Measurements from ENCODE around the gene ZNF487. TPM values are rescaled to one million over a fixed set of nuclear protein-coding genes. Genes with fewer than 3 reads are reported as not detected.
A peak's percentile ranks its signal among the peaks of the same experiment; 100 is the strongest.

The ZNF487 gene
- total and polyA plus RNA-seq, 4 donors = 8.4 to 25.4 (median 9.1) TPM

GRCh38 chr10:43419997-43420368, 16.9 kb upstream of the ZNF487 start:
- Histone ChIP-seq H3K36me3 (ENCODE audit: control insufficient read depth in 4 of 4, insufficient read depth in 4 of 4, low read length in 4 of 4) (no peaks in the 10 kb centered on the region), H3K4me1 (ENCODE audit: control insufficient read depth in 5 of 5, insufficient read depth in 5 of 5, low read length in 5 of 5) (peaks cover 0 to 11% (median 4%) of the 10 kb centered on the region in 5 donors), H3K9me3 (ENCODE audit: control insufficient read depth in 4 of 4, insufficient read depth in 3 of 4, low read length in 3 of 4) (no peaks in the 10 kb centered on the region), H3K27me3 (ENCODE audit: control insufficient read depth in 3 of 3, insufficient read depth in 3 of 3, low read length in 2 of 3) (no peaks in the 10 kb centered on the region), H3K4me3 (no peak overlapping the region), H3K27ac (ENCODE audit: low read depth in 1 of 2, low read length in 1 of 2) (peak overlapping the region; percentile 94), H3K9ac (ENCODE audit: insufficient read depth in 1 of 2, low read length in 2 of 2) (peak overlapping the region; percentile 76 to 81)
- no peak for DNase-seq
- ATAC-seq (ENCODE audit: insufficient read depth, low FRiP score) = no peak
- 54 to 55% methylated on average over 18 of the region's 18 CpGs for WGBS, 2 donors
- TF ChIP-seq, protein P1, sequence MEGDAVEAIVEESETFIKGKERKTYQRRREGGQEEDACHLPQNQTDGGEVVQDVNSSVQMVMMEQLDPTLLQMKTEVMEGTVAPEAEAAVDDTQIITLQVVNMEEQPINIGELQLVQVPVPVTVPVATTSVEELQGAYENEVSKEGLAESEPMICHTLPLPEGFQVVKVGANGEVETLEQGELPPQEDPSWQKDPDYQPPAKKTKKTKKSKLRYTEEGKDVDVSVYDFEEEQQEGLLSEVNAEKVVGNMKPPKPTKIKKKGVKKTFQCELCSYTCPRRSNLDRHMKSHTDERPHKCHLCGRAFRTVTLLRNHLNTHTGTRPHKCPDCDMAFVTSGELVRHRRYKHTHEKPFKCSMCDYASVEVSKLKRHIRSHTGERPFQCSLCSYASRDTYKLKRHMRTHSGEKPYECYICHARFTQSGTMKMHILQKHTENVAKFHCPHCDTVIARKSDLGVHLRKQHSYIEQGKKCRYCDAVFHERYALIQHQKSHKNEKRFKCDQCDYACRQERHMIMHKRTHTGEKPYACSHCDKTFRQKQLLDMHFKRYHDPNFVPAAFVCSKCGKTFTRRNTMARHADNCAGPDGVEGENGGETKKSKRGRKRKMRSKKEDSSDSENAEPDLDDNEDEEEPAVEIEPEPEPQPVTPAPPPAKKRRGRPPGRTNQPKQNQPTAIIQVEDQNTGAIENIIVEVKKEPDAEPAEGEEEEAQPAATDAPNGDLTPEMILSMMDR (IDR thresholded peaks at IDR 0.05; ENCODE audit: control extremely low read depth, extremely low read depth) = no peak

DNA sequence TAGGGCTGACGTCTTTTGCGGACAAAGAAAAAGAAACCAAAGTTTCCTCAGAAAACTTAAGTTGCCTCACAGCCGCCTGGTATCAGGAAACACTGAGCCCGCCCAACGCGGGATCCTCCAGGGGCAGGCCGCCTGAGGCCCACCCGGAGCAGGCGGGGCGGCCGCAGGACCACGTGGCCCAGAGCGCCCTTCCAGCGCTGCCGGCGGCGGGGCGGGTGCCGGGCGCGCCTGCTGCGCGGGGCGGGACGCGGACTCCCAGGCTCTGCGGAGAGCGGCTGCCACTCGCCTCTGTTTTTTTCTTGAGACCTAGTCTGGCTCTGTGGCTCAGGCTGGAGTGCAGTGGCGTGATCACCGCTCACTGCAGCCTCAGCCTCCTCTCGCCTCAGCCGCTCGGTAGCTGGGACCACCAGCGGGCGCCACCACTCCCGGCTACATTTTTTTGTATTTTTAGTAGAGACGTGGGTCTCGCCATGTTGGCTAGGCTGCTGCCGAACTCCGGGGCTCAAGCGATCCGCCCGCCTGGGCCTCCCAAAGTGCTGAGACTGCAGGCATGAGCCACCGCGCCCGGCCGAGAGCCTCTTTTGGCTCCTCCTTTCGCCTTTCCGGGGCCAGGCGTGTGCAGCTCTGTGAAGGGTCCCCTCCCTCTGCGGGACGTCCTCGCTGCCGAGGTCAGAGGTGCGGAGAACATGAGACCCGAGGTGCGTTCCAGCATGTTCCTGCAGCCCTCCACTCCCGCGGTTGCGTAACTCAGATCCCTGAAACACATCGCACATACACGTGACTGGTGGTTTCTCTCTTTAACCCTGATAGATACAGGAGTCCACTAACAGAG, 16.3 kb upstream of the ZNF487 start:
- Histone ChIP-seq H3K36me3 (ENCODE audit: control insufficient read depth in 4 of 4, insufficient read depth in 4 of 4, low read length in 4 of 4) (no peaks in the 10 kb centered on the region), H3K4me1 (ENCODE audit: control insufficient read depth in 5 of 5, insufficient read depth in 5 of 5, low read length in 5 of 5) (peaks cover 0 to 11% (median 4%) of the 10 kb centered on the region in 5 donors), H3K9ac (ENCODE audit: insufficient read depth in 1 of 2, low read length in 2 of 2) (peak overlapping the region; percentile 76 to 81), H3K4me3 (peak overlapping the region; percentile 28), H3K27me3 (ENCODE audit: control insufficient read depth in 3 of 3, insufficient read depth in 3 of 3, low read length in 2 of 3) (no peaks in the 10 kb centered on the region), H3K27ac (ENCODE audit: low read depth in 1 of 2, low read length in 1 of 2) (peak overlapping the region; percentile 94), H3K9me3 (ENCODE audit: control insufficient read depth in 4 of 4, insufficient read depth in 3 of 4, low read length in 3 of 4) (no peaks in the 10 kb centered on the region)
- ATAC-seq (ENCODE audit: insufficient read depth, low FRiP score) (peak; percentile 96), DNase-seq (peak; percentile 94 to 96 (median 94))
- 0 to 1% methylated on average over 53 to 63 of the region's 63 CpGs for WGBS, 2 donors
- TF ChIP-seq, protein P1 (IDR thresholded peaks at IDR 0.05; ENCODE audit: control extremely low read depth, extremely low read depth) = no peak

GRCh38 chr10:43421201-43421507, 15.8 kb upstream of the ZNF487 start:
- no peak for DNase-seq
- Histone ChIP-seq H3K27ac (ENCODE audit: low read depth in 1 of 2, low read length in 1 of 2) (peak overlapping the region; percentile 94), H3K4me1 (ENCODE audit: control insufficient read depth in 5 of 5, insufficient read depth in 5 of 5, low read length in 5 of 5) (peaks cover 0 to 11% (median 4%) of the 10 kb centered on the region in 5 donors), H3K4me3 (peak overlapping the region; percentile 28), H3K27me3 (ENCODE audit: control insufficient read depth in 3 of 3, insufficient read depth in 3 of 3, low read length in 2 of 3) (no peaks in the 10 kb centered on the region), H3K9ac (ENCODE audit: insufficient read depth in 1 of 2, low read length in 2 of 2) (peak overlapping the region in 1 of 2 donors; percentile 65), H3K9me3 (ENCODE audit: control insufficient read depth in 4 of 4, insufficient read depth in 3 of 4, low read length in 3 of 4) (no peaks in the 10 kb centered on the region), H3K36me3 (ENCODE audit: control insufficient read depth in 4 of 4, insufficient read depth in 4 of 4, low read length in 4 of 4) (no peaks in the 10 kb centered on the region)
- WGBS, 2 donors = 19 to 40% methylated on average over 4 of the region's 4 CpGs
- no peak for ATAC-seq (ENCODE audit: insufficient read depth, low FRiP score)
- TF ChIP-seq, protein P1 (IDR thresholded peaks at IDR 0.05; ENCODE audit: control extremely low read depth, extremely low read depth) = no peak

Measured in lung (tissue), 12 donors.